Neural cell (in vitro differentiated cells): ENCODE measurements around the gene NT5C3A.

ENCODE experiments used
- CTCF ChIP-seq: fragments of 450-650 bp; IDR thresholded peaks from 2 replicates; pipeline ENCODE4 v1.5.1; 2014; ENCODE audit warnings: antibody characterized with exemption, mild to moderate bottlenecking, moderate library complexity; ENCODE audit not compliant: poor library complexity, severe bottlenecking
- POLR2AphosphoS5 ChIP-seq: IDR thresholded peaks from 2 replicates; pipeline ENCODE4 v1.6.1; 2012
- REST ChIP-seq: IDR thresholded peaks from 2 replicates; pipeline ENCODE4 v1.6.1; 2012; ENCODE audit warnings: borderline replicate concordance

- TF ChIP-seq CTCF (no peak), REST (no peak), POLR2AphosphoS5 (no peak)
Observed at GRCh38 chr7:33044986-33045385, 17.6 kb downstream of the NT5C3A start.
